AG04450 (cell line): ENCODE results near the gene BRWD1. TPM values are rescaled to one million over a fixed set of nuclear protein-coding genes. Genes with fewer than 3 reads are reported as not detected.

Source experiments
- CTCF ChIA-PET: fragments of 300-600, 350-600 bp; formaldehyde crosslinking; extraction: SDS; loops from one replicate; lab custom pipeline; 2022; ENCODE audit warnings: antibody characterized with exemption, inconsistent platforms; lab: Charles Lee
- POLR2A ChIA-PET: fragments of 350-600 bp; formaldehyde crosslinking; extraction: SDS; loops from one replicate; lab custom pipeline; 2021; ENCODE audit warnings: antibody characterized with exemption, inconsistent platforms; lab: Yijun Ruan, JAX
- DNase-seq: peaks from one replicate; pipeline ENCODE4 v3.0.0-alpha.2; 2011; ENCODE audit warnings: low read depth, low spot score
- H3K27ac ChIP-seq: one replicate; pipeline ENCODE4 v1.5.1; 2012; ENCODE audit warnings: low read depth, low read length, control low read depth
- H3K27me3 ChIP-seq: one replicate; pipeline ENCODE4 v1.6.0; 2012; ENCODE audit warnings: low read length; ENCODE audit not compliant: control insufficient read depth, insufficient read depth
- H3K4me3 ChIP-seq: 2 replicates; pipeline ENCODE4 v1.5.1; 2011; ENCODE audit warnings: mild to moderate bottlenecking, low read depth, low read length, control low read depth
- H3K9me3 ChIP-seq: 2 replicates; pipeline ENCODE4 v1.5.1; 2012; ENCODE audit warnings: low read length; ENCODE audit not compliant: control insufficient read depth, insufficient read depth
- CTCF ChIP-seq: IDR thresholded peaks from 2 replicates; pipeline ENCODE4 v1.5.1; 2011; ENCODE audit warnings: low read depth, low read length, control low read depth, inconsistent platforms
- polyA plus RNA-seq: library from polyadenylated mRNA; depleted of rRNA; stranded (reverse); fragments of >200 nt; gene quantifications from 2 replicates; pipeline ENCODE4 v1.2.3, GENCODE V29; 2011

The BRWD1 gene
- polyA plus RNA-seq, 1 experiment = 19.7 TPM

DNA sequence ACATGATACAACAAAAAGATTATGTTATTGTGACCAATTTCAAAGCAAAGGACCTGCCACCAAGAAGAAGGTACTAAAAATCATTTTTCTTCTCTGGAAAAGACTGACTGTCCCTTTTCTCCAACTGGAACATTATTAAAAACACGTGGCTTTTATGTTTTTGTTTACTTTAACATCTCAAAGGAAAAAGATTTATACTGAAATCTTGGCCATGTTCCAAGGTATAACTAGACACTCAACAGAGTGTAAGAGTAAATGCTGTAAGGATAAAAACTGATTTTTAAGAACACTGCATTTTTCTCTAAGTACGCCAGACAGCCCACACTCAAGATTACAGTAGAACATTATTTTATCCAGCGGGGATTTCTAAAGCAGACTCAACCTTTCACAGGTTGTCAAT, 62.1 kb downstream of the BRWD1 start:
- no peak for TF ChIP-seq CTCF
- CTCF ChIA-PET = interaction anchor here (0.6 kb wide), 1 partner anchor 1033 kb away, joined by 3 read pairs; no protein-coding TSS in a partner anchor
- no peak for DNase-seq
- Histone ChIP-seq H3K9me3 (no peaks in the 10 kb centered on the region; the same call in 1 of the 2 replicates), H3K27me3 (no peaks in the 10 kb centered on the region), H3K4me3 (no peak overlapping the region), H3K27ac (no peak overlapping the region)
- POLR2A ChIA-PET = no interaction called here

GRCh38 chr21:39238275-39238674, 75.2 kb downstream of the BRWD1 start:
- ChIA-PET POLR2A (no interaction called here), CTCF (no interaction called here)
- H3K4me3 ChIP-seq = no peak overlapping the region
- H3K27ac ChIP-seq = no peak overlapping the region
- no peaks in the 10 kb centered on the region for H3K27me3 ChIP-seq
- DNase-seq = no peak
- no peak for TF ChIP-seq CTCF
- H3K9me3 ChIP-seq = no peaks in the 10 kb centered on the region

DNA sequence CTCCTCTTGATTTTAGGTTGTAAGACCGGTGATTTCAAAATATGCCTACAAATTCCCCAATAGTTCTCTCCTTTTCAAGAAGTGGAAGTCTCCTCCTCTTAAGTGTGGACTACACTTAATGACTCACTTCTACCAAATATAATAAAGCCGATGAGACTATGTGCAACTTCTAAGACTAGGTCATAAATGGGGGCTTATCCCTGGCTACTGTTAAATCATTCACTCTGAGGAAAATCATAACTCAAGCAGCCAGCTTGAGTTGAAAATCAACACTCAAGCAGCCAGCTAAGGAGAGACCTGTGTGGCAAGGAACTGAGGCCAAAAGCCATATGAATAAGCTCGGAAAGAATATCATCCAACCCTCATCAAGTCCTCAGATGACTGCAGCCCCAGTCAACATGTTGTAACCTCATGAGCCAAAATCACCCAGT, 80.6 kb downstream of the BRWD1 start:
- no peak overlapping the region for H3K27ac ChIP-seq
- ChIA-PET POLR2A (no interaction called here), CTCF (no interaction called here)
- TF ChIP-seq CTCF = no peak
- no peaks in the 10 kb centered on the region for H3K27me3 ChIP-seq
- H3K4me3 ChIP-seq = no peak overlapping the region
- no peak for DNase-seq
- no peaks in the 10 kb centered on the region for H3K9me3 ChIP-seq

DNA sequence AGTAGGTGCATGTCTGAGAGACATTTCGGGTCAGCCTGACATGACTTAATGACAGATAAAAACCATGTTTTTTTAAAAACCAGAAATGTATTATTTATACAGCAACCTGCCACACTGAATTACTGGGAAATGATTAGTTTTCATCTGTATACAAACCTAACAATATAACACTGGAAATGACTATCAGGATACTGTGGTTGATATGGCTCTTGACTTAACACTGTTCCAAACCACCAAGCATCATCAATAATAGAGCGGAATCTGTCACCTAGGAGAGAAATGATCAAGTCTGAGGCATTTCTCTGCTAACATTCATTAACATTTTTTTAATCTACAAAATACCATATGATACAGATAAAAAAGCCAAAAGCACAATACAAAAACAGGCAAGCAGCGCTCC, 88.5 kb downstream of the BRWD1 start:
- H3K27me3 ChIP-seq = no peaks in the 10 kb centered on the region
- H3K9me3 ChIP-seq = no peaks in the 10 kb centered on the region
- no peak for TF ChIP-seq CTCF
- CTCF ChIA-PET = no interaction called here
- H3K27ac ChIP-seq = no peak overlapping the region
- POLR2A ChIA-PET = no interaction called here
- no peak for DNase-seq
- no peak overlapping the region for H3K4me3 ChIP-seq

- no peaks in the 10 kb centered on the region for H3K27me3 ChIP-seq
- no peak overlapping the region for H3K4me3 ChIP-seq
- no peaks in the 10 kb centered on the region for H3K9me3 ChIP-seq
- no peak for TF ChIP-seq CTCF
- H3K27ac ChIP-seq = no peak overlapping the region
- DNase-seq = no peak
- ChIA-PET CTCF (no interaction called here), POLR2A (no interaction called here)
Observed at GRCh38 chr21:39221997-39222486, 91.4 kb downstream of the BRWD1 start.
